GM19463 (cell line): ENCODE measurements around the gene ARHGEF10L.
"Not testable (repeated sequence)": the region's sequence is repeated elsewhere in the genome, so short reads cannot be mapped to it uniquely, and the experiment has no call there.

Source experiments
- ATAC-seq: cut with Tn5 transposase; IDR thresholded peaks from one replicate; pipeline ENCODE4 v1.9.1; 2021; ENCODE audit warnings: mild to moderate bottlenecking, moderate library complexity; ENCODE audit not compliant: unreplicated experiment

ARHGEF10L gene

GRCh38 chr1:17539477-17540254 lies at the start of gene ARHGEF10L:
TSS of gene ARHGEF10L (plus strand) at chr1:17539698. CDS start at chr1:17580596, 40,898 bp downstream.
- ATAC-seq: no peak

- not testable (repeated sequence) for ATAC-seq
These were observed 49.6 kb upstream of the ARHGEF10L start for GRCh38 chr1:17489768-17490417.

- not testable (repeated sequence) for ATAC-seq
These were observed 48.8 kb upstream of the ARHGEF10L start for GRCh38 chr1:17490667-17491066.

GRCh38 chr1:17494114-17494729 lies 45.3 kb upstream of the ARHGEF10L start:
- no peak for ATAC-seq

GRCh38 chr1:17496419-17496818 lies 43.1 kb upstream of the ARHGEF10L start:
- no peak for ATAC-seq

GRCh38 chr1:17498214-17498613 lies 41.3 kb upstream of the ARHGEF10L start:
- ATAC-seq: no peak

GRCh38 chr1:17502326-17502778 lies 37.1 kb upstream of the ARHGEF10L start:
- no peak for ATAC-seq

GRCh38 chr1:17503146-17503545 lies 36.4 kb upstream of the ARHGEF10L start:
- ATAC-seq: no peak

- ATAC-seq: not testable (repeated sequence)
These were observed 32.3 kb upstream of the ARHGEF10L start for GRCh38 chr1:17507200-17507599.

- no peak for ATAC-seq
These were observed 31.6 kb upstream of the ARHGEF10L start for GRCh38 chr1:17507915-17508314.

GRCh38 chr1:17509363-17509762 lies 30.1 kb upstream of the ARHGEF10L start:
- ATAC-seq: no peak

GRCh38 chr1:17510138-17510537 lies 29.4 kb upstream of the ARHGEF10L start:
- no peak for ATAC-seq

GRCh38 chr1:17511188-17511587 lies 28.3 kb upstream of the ARHGEF10L start:
- no peak for ATAC-seq

GRCh38 chr1:17513131-17513530 lies 26.4 kb upstream of the ARHGEF10L start:
- no peak for ATAC-seq

- ATAC-seq: no peak
These were observed 24.7 kb upstream of the ARHGEF10L start for GRCh38 chr1:17514776-17515175.

GRCh38 chr1:17515902-17516301 lies 23.6 kb upstream of the ARHGEF10L start:
- ATAC-seq: no peak

GRCh38 chr1:17516303-17517214 lies 22.9 kb upstream of the ARHGEF10L start:
- ATAC-seq: no peak

GRCh38 chr1:17520041-17520440 lies 19.5 kb upstream of the ARHGEF10L start:
- ATAC-seq: no peak

GRCh38 chr1:17520473-17521319 lies 18.8 kb upstream of the ARHGEF10L start:
- ATAC-seq: no peak
